ENCODE data around the gene BMP8B.

GRCh38 chr1:39787468-39787867 lies 1.2 kb downstream of the BMP8B start:
- TF ChIP-seq CTCF (IDR thresholded peaks at IDR 0.05; ENCODE audit: insufficient read depth, low read depth, low read length) (no peak), EZH2 (IDR thresholded peaks at IDR 0.05; ENCODE audit: insufficient read depth, low read length) (peak; percentile 40)

Measured in astrocyte (in vitro differentiated cells and primary cell).